Stimulated activated CD4-positive, alpha-beta T cell treated with anti-CD3 and anti-CD28 coated beads, Interleukin-2, amount 100 ng/mL, for 24 hours (primary cell): ENCODE measurements around the gene ABCA2.
"Not testable (repeated sequence)": the region's sequence is repeated elsewhere in the genome, so short reads cannot be mapped to it uniquely, and the experiment has no call there.

Source experiments
- DNase-seq, 2 donors: peaks; one replicate each; pipeline ENCODE4 v3.0.0-alpha.2; 2020

Gene ABCA2

GRCh38 chr9:137046088-137046787 lies 18.2 kb upstream of the ABCA2 start, which contains the start of gene NPDC1:
Gene NPDC1 (minus strand): TSS chr9:137046177. CDS start chr9:137045989, 188 bp downstream.
- DNase-seq: peak; percentile 85 to 87

- peak in 1 of 2 donors; percentile 49 for DNase-seq
Measured at GRCh38 chr9:137045294-137046087, 17.5 kb upstream of the ABCA2 start.

- no peak for DNase-seq
Measured at GRCh38 chr9:137044502-137045177, 16.6 kb upstream of the ABCA2 start.

- DNase-seq: no peak
Measured at GRCh38 chr9:137044037-137044436, 16.0 kb upstream of the ABCA2 start.

- no peak for DNase-seq
Measured at GRCh38 chr9:137042751-137043727, 15.0 kb upstream of the ABCA2 start.

- DNase-seq: no peak
Measured at GRCh38 chr9:137041124-137041523, 13.1 kb upstream of the ABCA2 start.

GRCh38 chr9:137040568-137040967 lies 12.5 kb upstream of the ABCA2 start:
- no peak for DNase-seq

- no peak for DNase-seq
Measured at GRCh38 chr9:137039611-137040366, 11.8 kb upstream of the ABCA2 start.

- DNase-seq: no peak
Measured at GRCh38 chr9:137038916-137039315, 10.9 kb upstream of the ABCA2 start.

GRCh38 chr9:137037483-137037882 lies 9.4 kb upstream of the ABCA2 start:
- no peak for DNase-seq

- DNase-seq: no peak
Measured at GRCh38 chr9:137037035-137037434, 9.0 kb upstream of the ABCA2 start.

- no peak for DNase-seq
Measured at GRCh38 chr9:137035937-137036336, 7.9 kb upstream of the ABCA2 start.

- no peak for DNase-seq
Measured at GRCh38 chr9:137035507-137035834, 7.4 kb upstream of the ABCA2 start.

- DNase-seq: peak; percentile 88 to 92
Measured at GRCh38 chr9:137034709-137035506, 6.9 kb upstream of the ABCA2 start.

GRCh38 chr9:137034039-137034708 lies 6.1 kb upstream of the ABCA2 start:
- DNase-seq: no peak

- not testable (repeated sequence) for DNase-seq
Measured at GRCh38 chr9:137033481-137033880, 5.4 kb upstream of the ABCA2 start.

- no peak for DNase-seq
Measured at GRCh38 chr9:137032858-137033257, 4.8 kb upstream of the ABCA2 start.

- DNase-seq: peak; percentile 33 to 38
Measured at GRCh38 chr9:137031904-137032640, 4.0 kb upstream of the ABCA2 start, which contains the start of gene FUT7. Gene FUT7 (minus strand): TSS chr9:137032088. CDS start chr9:137031991, 97 bp downstream.
